Stimulated activated naive CD4-positive, alpha-beta T cell treated with Interleukin-2 at 50 U/mL for 16 hours (primary cell): ENCODE data around the gene CTDNEP1.

Experiments used
- DNase-seq: peaks from one replicate; lab custom pipeline; 2025; lab: John Stamatoyannopoulos, UW

Gene CTDNEP1

DNA sequence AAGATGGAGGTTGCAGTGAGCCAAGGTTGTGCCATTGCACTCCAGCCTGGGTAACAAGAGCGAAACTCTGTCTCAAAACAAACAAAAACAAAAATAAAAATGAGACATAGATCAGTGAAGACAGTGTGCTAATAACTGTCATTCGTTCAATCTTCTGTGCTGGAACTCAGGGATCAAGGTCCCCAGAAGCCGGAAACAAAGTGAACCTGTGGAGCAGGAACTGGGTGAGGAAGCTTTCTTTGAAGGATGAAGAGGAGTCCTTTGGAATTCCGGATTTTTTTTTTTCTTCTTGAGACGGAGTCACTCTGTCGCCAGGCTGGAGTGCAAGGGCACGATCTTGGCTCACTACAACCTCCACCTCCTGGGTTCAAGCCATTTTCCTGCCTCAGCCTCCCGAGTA, 27.9 kb upstream of the CTDNEP1 start:
- DNase-seq: no peak

DNA sequence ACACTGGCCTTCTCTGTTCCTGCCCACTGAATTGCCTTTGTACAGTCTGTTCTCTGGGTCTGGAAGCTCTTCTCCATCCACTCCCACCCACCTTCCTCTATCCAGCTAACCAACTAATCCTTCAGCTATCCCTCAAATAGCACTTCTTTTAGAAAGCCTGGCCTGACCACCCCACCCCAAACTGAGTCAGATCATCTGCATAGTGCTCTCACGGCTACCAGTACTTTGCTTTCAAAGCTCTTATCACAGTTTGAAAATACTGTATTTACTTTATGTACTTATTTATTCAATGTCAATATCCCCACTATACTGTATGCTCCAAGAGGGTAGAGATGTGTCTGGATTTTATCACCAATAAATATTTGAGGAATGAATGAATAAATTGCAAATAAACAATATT, 15.2 kb upstream of the CTDNEP1 start:
- no peak for DNase-seq

DNA sequence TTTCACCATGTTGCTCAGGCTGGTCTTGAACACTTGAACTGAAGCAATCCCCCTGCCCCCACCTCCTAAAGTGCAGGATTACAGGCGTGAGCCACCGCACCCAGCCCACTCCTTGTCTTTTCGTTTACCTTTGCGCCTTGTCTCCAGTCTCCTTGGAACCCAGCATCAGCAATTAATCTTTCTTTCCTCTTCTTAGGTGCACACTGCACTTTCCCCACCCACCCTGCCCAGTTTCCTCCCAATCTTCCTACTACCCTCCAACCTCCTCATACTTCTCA, 12.2 kb upstream of the CTDNEP1 start:
- no peak for DNase-seq

DNA sequence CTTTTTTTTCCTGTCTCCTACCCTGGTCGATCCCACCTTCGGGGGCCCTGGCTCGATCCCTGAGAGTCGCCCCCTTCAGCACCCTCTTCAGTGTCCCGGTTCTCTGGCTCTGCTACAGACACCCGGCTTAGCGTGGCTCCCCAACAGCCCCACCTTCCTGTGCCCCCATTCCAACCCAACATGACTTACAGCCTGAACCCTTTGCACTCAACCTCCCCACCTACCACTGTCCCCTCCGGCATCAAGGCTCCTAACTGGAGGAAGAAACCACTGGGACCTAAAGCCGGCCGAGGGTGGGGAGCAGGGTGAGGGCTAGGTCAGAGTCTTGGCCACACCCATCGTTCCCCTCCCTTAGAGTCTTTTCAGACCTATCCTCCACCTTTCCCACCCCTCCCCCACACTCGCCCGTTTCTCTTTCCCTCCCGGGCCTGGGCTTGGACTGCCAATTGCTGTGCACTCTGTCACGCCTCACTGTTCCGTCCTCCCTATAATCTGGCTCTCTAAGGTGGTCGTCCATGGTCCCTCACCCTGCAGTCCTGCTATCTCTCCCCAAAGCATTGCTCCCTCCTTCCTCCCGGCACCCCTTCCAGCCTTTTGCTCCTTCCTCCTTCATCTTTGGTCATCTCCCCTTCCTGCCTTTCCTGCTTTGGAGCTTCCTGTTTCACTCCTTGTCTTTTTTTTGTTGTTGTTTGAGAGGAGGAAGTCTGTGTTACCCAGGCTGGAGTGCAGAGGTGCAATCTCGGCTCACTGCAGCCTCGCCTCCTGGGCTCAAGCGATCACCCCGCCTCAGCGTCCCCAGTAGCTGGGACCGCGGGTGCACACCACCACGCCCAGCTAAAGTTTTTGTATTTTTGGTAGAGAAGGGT, 11.6 kb upstream of the CTDNEP1 start:
- no peak for DNase-seq

DNA sequence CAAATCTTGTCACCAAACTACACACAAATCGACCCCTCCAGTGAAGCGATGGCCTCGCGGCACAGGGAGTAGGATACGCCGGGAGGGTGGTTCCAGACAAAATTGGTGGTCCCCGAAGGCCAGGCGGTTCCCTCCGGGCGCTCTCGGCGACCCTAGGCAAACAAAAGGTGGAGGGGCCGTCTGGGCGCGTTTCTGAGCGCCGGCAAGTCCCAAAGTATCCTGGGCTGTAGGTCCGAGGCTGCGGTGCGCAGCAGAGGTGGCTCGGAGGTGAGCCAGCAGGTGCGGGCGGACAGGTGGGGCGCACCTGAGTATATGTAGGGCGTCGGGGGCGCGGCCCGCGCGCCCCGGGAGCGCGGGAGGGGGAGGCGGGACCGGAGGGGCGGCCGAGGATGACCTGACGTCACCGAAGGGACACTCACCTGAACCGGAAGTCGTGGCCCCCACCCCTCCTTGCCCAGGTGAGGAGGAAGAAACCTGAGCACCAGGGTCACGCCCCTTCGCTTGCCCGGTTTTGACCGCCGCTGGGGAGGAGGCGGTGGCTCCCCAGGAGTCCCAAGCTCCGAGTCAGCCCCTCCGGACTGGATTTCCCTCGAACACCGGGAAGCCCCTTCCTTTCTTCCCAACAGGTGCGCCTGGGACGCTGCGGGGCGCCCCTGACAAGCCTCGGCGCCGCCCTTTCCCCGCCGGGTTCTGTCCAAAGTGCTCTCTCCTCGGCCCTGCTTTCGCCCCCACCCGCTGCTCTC, 10.8 kb upstream of the CTDNEP1 start, which contains the start of gene CLDN7:
Gene CLDN7 (minus strand): TSS at position 287 of the 743 bp plus-strand sequence. CDS start 435 bp downstream, outside the sequence.
- no peak for DNase-seq

DNA sequence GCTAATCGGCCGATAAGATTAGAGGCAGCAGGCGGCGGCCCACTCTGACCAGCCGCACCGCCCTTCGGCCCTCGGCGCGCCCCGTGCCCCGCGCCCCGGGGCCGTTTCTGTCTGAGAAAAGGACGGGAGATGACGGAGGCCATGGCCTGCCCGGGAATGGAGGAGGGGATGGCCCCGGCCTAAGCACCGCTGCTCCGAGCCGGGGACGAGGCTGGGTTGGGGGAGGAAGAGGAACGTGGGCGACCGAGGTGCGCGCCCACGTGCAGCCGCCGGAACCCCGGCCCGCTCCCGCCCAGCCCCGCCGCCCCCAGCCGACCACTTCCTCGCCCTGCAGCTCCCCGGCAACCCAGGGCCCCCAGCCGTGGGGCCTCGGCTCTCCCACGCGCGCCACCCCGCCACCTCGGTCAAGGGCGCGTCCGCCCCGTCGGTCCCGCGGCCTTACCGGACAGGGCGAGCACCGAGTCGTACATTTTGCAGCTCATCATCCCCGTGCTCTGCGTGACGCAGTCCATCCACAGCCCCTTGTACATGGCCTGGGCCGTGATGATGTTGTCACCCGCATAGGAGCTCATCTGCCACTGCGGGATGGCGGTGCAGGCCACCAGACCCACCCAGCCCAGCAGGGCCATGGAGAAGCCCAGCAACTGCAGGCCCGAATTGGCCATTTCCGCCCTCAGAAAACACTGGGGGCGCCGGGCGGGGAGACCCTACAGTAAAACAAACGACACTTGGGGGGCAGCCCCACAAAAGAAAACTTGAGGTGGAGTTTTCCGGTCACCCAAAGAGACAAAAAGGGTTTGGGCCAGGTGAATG, 10.1 kb upstream of the CTDNEP1 start:
- no peak for DNase-seq

DNA sequence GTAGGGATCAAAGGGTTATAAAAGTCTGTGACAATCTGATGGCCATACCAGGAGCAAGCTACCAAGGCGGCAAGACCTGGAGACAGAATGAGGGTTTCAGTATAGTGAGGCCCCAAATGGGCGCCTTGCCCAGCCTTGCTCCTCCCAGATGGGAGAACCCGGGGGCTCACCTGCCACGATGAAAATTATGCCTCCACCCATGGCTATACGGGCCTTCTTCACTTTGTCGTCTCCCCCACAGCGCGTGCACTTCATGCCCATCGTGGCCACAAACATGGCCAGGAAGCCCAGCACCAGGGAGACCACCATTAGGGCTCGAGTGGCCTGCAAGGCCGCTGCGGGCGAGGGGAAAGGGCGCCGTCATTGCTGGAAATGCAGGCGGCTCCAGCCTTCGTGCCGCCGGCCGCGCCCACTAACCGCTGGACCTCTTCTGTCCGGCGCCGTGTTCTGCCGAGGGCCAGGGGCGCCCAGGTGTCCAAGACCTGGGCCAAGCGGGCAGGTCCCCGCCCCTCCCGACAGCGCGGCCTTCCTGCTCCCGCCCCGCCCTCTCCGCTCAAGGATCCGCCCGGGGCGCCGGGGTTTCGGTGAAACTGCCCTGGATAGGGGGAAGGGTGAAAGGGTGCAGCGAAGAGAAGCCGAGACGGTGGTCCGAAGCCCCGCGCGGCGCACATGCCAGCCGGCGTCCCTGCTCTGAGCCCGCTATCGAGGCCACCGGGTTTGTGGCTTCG, 9.3 kb upstream of the CTDNEP1 start:
- DNase-seq: no peak

DNA sequence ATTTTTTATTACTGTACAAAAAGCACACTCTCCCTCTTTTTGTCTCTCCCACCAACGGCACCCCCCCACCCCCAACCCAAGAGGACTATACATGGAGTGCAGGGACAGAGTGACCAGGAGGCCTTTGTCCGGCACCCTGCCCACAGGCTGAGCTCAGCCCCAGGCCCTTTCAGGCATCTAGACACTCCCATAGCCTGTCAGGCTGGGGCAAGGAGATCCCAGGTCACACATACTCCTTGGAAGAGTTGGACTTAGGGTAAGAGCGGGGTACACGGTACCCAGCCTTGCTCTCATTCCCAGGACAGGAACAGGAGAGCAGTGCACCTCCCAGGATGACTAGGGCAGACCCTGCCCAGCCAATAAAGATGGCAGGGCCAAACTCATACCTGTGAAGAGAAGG, 8.6 kb upstream of the CTDNEP1 start:
- DNase-seq: no peak

DNA sequence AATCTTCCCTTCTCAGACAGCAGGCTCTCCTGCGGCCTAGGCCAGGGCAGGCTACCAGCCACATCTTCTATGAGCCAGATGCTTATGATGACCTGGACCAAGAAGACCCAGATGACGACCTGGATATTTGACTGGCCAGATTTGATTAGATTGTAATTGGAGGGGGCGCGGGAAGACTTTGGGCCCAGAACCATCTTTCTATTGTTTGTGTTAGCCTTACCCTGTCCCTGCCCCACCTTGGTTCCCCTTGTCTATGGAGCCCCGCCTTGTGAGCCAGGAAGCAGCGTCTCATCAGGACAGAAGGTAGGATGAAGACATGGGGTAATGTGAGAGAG, 8.0 kb upstream of the CTDNEP1 start:
- DNase-seq: no peak

DNA sequence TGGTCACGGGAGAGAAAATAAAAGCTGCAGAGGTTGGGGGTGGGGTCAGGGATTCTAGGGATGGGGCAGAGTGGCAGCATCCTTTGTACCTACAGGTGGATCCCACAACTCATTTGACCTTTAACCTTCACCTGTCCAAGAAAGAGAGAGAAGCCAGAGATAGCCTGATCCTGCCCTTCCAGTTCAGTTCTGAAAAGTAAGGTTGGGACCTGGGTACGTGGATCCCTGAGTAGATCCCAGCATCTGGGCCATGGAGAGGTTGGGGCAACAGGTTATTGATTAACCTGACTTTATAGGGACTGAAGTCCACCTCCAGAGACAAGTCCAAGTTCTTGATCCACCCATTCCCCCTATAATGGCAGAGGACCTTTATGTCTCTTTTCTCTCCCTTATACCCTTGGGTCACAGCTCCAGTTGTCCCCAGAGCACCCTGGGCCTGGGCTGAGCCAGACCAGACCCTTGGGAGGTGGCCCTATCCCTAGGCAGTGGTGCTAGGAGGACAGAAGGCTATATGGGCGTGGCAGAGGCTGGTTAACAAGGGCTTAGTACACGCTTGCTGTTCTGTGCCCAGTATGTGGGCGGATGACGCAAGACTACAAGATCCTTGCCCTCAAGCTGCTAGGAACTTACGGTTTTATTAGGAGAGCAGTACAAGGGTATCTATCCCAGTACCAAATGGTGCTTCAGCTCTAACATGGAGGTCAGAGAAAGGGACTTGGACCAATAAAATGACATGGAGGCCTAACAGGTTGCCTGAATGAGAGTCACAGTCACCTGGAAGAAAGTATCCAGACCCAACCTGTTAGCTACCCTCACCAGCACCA, 7.4 kb upstream of the CTDNEP1 start:
- DNase-seq: no peak

DNA sequence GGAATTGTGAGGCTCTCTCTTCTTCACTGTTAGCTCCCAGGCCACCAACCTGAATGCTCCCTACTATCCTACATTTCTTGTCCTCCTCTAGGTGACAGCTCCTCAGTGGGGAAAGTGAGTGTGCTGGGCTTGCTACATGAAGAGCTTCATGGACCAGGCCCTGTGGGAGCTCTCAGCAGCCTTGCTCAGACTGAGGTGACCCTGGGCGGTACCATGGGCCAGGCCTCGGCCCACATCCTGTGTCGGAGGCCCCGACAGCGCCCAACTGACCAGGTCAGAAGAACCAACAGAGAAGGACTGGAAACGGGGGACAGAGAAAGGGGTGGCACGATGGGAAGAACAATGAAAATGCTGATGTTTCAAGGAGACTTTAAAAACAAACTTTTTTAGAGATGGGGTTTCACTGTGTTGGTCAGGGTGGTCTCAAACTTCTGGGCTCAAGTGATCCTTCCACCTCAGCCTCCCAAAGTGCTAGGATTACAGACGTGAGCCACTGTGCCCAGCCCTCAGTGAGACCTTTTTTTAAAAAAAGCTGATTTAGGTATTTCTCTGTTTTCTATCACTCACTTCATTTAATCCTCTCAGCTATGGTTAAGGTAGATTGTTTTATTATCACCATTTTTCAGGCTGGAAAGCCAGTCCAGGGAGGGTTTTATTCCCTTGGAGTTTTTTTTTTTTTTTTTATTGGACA, 5.4 kb upstream of the CTDNEP1 start:
- DNase-seq: no peak

DNA sequence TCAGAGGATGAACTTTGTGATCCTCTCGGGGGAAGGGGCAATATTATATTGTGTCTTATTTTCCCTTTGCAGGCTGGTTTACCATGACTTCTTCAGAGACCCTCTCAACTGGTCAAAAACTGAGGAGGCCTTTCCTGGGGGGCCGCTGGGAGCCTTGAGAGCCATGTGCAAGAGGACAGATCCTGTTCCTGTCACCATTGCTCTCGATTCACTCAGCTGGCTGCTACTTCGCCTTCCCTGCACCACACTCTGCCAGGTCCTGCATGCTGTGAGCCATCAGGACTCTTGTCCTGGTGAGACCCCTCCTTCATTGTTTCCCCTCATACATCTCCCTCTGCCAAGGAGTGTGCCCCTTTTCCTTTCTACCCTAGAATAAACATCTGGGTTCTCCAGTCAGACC, 3.0 kb upstream of the CTDNEP1 start:
- no peak for DNase-seq

DNA sequence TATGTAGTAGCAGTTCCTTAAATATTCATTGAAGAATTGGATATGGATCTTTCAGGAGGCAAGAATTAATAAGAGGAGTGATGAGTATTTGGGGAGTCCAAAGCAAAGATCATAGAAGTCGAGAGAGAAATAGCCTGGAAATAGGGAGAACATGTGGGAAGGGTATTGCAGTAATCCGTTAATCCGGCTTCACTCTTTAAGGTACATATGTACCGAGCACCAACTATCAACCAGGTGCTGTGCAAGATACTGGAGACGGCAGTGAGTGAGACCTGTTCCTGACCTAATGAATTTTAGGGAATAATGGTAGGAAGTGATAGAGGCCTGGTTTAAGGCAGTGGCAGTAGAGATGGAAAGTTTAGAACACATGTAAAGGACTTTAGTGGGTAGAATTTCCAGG, 1.5 kb upstream of the CTDNEP1 start:
- no peak for DNase-seq

DNA sequence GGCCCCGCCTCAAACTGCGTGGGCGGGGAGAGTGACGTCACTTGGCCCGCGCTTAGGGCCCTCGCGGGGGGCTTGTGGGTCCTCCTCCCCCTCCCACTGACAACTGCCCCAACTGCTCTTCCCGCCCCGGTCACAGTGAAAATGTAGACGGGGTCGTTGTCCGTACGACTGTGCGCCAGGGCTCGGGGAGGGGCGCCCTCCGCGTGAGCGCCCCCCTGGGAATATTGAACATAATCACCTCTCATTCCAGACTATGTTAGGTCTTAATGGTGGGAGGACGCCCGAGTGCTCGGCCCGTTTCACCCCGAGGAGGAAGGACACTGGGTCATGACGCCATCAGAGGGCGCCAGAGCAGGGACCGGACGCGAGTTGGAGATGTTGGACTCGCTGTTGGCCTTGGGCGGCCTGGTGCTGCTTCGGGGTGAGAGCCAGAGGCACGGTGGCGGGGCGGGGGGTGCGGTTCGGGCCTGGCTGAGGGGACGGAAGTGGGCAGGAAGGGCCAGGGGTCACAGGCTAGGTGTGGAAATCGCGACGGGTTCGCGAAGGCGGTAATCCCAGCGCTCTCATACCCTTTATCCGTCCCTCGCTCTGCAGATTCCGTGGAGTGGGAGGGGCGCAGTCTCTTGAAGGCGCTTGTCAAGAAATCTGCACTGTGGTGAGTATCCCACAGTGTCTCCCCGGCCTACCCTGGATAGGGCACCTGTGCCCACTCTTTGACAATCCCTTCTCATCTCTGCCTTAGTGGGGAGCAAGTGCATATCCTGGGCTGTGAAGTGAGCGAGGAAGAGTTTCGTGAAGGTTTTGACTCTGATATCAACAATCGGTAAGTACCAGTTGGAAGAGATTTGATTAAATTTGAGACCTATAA, 876 bp upstream of the CTDNEP1 start, which contains the start of gene ELP5:
Gene ELP5 (plus strand): TSS at position 40 of the 868 bp plus-strand sequence. CDS start 336 bp downstream, at position 376.
- DNase-seq: peak; percentile 86

DNA sequence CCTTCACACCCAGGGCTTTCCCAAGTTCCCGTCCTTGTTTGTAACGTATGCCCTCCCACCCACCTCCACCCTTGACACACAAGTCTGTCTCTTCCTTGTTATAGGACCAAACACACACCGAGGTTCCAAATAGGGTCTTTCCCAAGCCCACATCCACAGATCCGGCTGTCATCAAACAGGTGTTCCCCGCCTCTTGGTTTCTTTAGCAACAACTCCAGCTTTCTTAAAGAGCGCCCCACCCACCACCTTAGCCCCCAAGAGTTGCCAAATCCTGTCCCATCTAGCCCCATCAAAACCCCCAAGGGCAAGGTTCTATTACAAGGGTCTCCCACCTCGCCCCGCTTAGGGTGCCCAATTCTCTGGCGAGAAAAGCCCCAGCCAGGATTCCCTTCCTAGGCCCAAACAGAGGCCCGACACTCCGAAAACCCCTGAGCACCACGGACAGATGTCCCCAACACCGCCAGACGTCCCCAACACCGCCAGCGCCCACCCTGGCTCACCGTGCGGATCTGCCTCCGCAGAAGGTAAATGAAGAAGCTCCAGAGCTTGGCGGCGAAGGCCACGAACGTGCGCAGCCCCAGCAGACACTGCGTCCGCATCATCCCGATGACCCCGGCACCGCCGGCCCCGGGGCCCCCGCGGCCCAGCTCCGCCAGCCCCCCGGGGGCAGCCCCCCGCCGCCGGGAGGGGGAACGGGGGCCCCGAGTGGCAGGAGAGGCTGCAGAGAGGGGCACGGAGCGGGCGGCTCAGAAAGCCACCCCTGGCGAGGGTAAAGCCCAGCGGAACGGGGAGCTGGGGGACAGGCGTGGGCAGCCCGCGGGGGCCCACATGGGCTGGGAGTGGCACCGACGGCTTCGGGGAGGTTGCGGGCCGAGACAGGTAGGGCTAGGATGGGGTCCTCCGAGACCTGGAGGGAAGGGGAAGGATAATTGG, 573 bp downstream of the CTDNEP1 start:
- DNase-seq: no peak

DNA sequence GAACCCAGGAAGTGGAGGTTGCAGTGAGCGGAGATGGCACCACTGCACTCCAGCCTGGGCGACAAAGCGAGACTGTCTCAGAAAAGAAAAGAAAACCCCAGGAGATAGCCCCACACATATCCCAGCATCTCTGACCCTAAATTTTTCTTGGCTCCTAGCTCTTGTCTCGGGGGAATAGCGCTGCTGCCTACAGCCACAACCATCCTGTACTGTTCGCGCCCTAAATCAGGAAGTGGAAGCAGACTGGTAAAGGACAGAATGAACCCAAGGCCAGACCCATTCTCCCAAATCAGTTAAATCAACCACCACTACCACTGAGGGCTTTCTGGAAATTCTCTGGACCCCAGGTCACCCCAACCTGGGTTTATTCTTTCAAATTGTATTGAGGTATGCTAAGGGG, 1.7 kb downstream of the CTDNEP1 start:
- DNase-seq: no peak

DNA sequence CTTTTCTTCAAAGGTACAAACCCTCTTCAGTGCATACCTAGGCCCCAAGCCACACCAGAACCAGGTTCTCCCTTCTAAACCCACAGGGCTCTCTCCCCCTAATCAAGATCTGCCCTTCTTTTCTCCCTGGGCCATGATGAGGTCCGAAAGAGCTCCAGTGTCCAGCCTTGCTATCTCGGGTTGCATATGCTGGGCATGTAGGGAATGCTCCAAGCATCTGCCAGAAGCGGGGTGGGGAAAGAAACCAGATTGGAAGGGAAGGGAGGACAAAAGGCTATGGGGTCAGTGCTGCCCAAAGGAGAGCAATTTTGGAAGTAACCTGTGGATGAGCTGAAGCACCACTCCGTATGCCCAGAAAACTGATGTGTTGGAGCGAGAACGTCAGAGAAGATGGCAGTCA, 2.3 kb downstream of the CTDNEP1 start:
- DNase-seq: no peak

DNA sequence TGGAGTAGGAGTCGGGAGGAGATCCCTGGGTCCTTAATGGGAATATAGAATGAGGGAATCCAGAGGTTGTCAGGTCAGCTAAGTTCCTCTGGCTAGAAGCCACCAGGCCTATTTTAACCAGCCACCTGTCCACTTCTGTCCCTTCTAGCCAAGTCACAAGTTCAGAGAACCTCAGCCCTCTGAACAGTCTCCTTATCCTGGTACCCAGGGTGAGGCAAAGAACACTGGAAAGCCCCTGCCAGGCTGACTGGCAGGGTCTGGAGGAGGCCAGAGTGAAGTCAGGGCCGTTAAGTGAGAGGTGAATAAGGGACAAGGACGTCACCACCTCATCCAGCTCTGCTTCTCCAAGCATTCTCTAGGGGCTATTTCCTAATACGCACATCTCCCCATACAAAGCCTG, 2.7 kb downstream of the CTDNEP1 start:
- no peak for DNase-seq
